GM23248 (cell line): Measurements from ENCODE around the gene PMS1.

Experiments used
- EZH2 ChIP-seq: fragments of 200-600 bp; sonication (generic); IDR thresholded peaks from 2 replicates; pipeline ENCODE4 v1.6.1; 2018; ENCODE audit warnings: antibody characterized with exemption, mild to moderate bottlenecking; ENCODE audit not compliant: insufficient read depth, poor library complexity, severe bottlenecking
- EZH2phosphoT487 ChIP-seq: fragments of 200-600 bp; sonication (generic); IDR thresholded peaks from 2 replicates; pipeline ENCODE4 v1.6.1; 2018; ENCODE audit warnings: antibody characterized with exemption, moderate library complexity, mild to moderate bottlenecking, low read depth; ENCODE audit not compliant: insufficient read depth

GRCh38 chr2:189802396-189802912 lies 18.2 kb downstream of the PMS1 start:
- TF ChIP-seq EZH2 (no peak), EZH2phosphoT487 (no peak)
